ENCODE measurements around the gene MB.

MB gene

GRCh38 chr22:35617137-35617755 is at the start of gene MB:
Gene MB (minus strand): TSS chr22:35617329. CDS start chr22:35617257, 72 bp downstream.
- no peak for DNase-seq (ENCODE audit: low spot score)

GRCh38 chr22:35666699-35667098 is 49.6 kb upstream of the MB start:
- peak; percentile 15 for DNase-seq (ENCODE audit: low spot score)

GRCh38 chr22:35664955-35665587 is 47.9 kb upstream of the MB start:
- DNase-seq (ENCODE audit: low spot score), result no peak

GRCh38 chr22:35663371-35663770 is 46.2 kb upstream of the MB start:
- DNase-seq (ENCODE audit: low spot score), result no peak

- no peak for DNase-seq (ENCODE audit: low spot score)
Measured at GRCh38 chr22:35662914-35663313, 45.8 kb upstream of the MB start.

GRCh38 chr22:35661464-35661863 is 44.3 kb upstream of the MB start:
- no peak for DNase-seq (ENCODE audit: low spot score)

- peak; percentile 43 for DNase-seq (ENCODE audit: low spot score)
Measured at GRCh38 chr22:35660291-35661127, 43.4 kb upstream of the MB start.

- no peak for DNase-seq (ENCODE audit: low spot score)
Measured at GRCh38 chr22:35657571-35658312, 40.6 kb upstream of the MB start.

GRCh38 chr22:35656284-35656752 is 39.2 kb upstream of the MB start:
- no peak for DNase-seq (ENCODE audit: low spot score)

GRCh38 chr22:35653824-35654223 is 36.7 kb upstream of the MB start:
- DNase-seq (ENCODE audit: low spot score), result no peak

GRCh38 chr22:35651085-35651484 is 34.0 kb upstream of the MB start:
- DNase-seq (ENCODE audit: low spot score), result no peak

- DNase-seq (ENCODE audit: low spot score), result no peak
Measured at GRCh38 chr22:35649636-35650250, 32.6 kb upstream of the MB start.

- no peak for DNase-seq (ENCODE audit: low spot score)
Measured at GRCh38 chr22:35649026-35649553, 32.0 kb upstream of the MB start.

GRCh38 chr22:35648066-35649025 is 31.2 kb upstream of the MB start, which contains the start of gene APOL6:
Gene APOL6 (plus strand): TSS chr22:35648446. CDS start chr22:35656426, 7,980 bp downstream.
- peak; percentile 87 for DNase-seq (ENCODE audit: low spot score)

- no peak for DNase-seq (ENCODE audit: low spot score)
Measured at GRCh38 chr22:35645646-35646045, 28.5 kb upstream of the MB start.

GRCh38 chr22:35643991-35644390 is 26.9 kb upstream of the MB start:
- no peak for DNase-seq (ENCODE audit: low spot score)

- no peak for DNase-seq (ENCODE audit: low spot score)
Measured at GRCh38 chr22:35642305-35642741, 25.2 kb upstream of the MB start.

- no peak for DNase-seq (ENCODE audit: low spot score)
Measured at GRCh38 chr22:35641494-35642120, 24.5 kb upstream of the MB start.

- no peak for DNase-seq (ENCODE audit: low spot score)
Measured at GRCh38 chr22:35638410-35638809, 21.3 kb upstream of the MB start.

- DNase-seq (ENCODE audit: low spot score), result no peak
Measured at GRCh38 chr22:35638001-35638400, 20.9 kb upstream of the MB start.
